Gastrocnemius medialis (tissue), 4 donors: Measurements from ENCODE around the gene RNF26.

Experiments used
- CTCF ChIP-seq, 5 experiments: fragments of 450-650 bp in 3 of 5; fragments of 200-600 bp in 2 of 5; sonication (generic) in 2 of 5; IDR thresholded peaks in 4 of 5; conservative IDR thresholded peaks in 1 of 5; 1 replicate in 4 of 5; 2 replicates in 1 of 5; pipeline ENCODE4 v1.5.1; 2016 to 2019; ENCODE audit warnings: antibody characterized with exemption in 5 of 5, mild to moderate bottlenecking in 3 of 5, moderate library complexity in 3 of 5
- POLR2A ChIP-seq, 2 donors: fragments of 450-650 bp; IDR thresholded peaks; one replicate each; pipeline ENCODE4 v1.6.1; 2017; ENCODE audit warnings: antibody characterized with exemption in 2 of 2, mild to moderate bottlenecking in 2 of 2, moderate library complexity in 2 of 2

- no peak for TF ChIP-seq CTCF (IDR thresholded peaks at IDR 0.05 in 4 of 5, conservative IDR thresholded peaks at IDR 0.05 in 1 of 5)
- no peak for TF ChIP-seq POLR2A (IDR thresholded peaks at IDR 0.05)
Observed at GRCh38 chr11:119290894-119291497, 43.3 kb upstream of the RNF26 start.
